H1 (cell line): ENCODE results near the gene PRAMEF20. TPM values are rescaled to one million over a fixed set of nuclear protein-coding genes. Genes with fewer than 3 reads are reported as not detected.

Source experiments
- CTCF ChIA-PET: fragments of 300-600 bp; sonication (Branson Sonifier 250); formaldehyde crosslinking; loops from one replicate; lab custom pipeline; 2021; ENCODE audit not compliant: partially characterized antibody; lab: Charles Lee
- POLR2A ChIA-PET: fragments of 300-600 bp; sonication (Branson Sonifier 250); formaldehyde crosslinking; loops from one replicate; lab custom pipeline; 2021; ENCODE audit warnings: inconsistent platforms; ENCODE audit not compliant: partially characterized antibody; lab: Charles Lee
- DNase-seq, 2 experiments: peaks; one replicate each; pipeline versions ENCODE4 v3.0.0 to v3.0.0-alpha.2; 2010 to 2022; ENCODE audit warnings: low spot score in 2 of 2, low read depth in 1 of 2, mixed read lengths in 1 of 2
- FAIRE-seq: peaks from 2 replicates; lab custom pipeline; 2011; peaks lifted over from hg19 to GRCh38; lab: Jason Lieb, UNC
- H2AFZ ChIP-seq: 2 replicates; pipeline ENCODE4 v1.8.1; 2012; ENCODE audit warnings: low read length, inconsistent platforms
- H2AK5ac ChIP-seq: 2 replicates; pipeline ENCODE4 v1.6.1; 2013; ENCODE audit warnings: low read depth, low read length
- H2BK120ac ChIP-seq: replicated peaks from 2 replicates; pipeline ENCODE3; 2013; ENCODE audit warnings: low read depth, low read length, inconsistent platforms
- H2BK12ac ChIP-seq: 2 replicates; pipeline ENCODE4 v1.6.1; 2013; ENCODE audit warnings: low read depth, low read length
- H2BK15ac ChIP-seq: 2 replicates; pipeline ENCODE4 v1.6.1; 2013; ENCODE audit warnings: low read length
- H2BK20ac ChIP-seq: 2 replicates; pipeline ENCODE4 v1.6.1; 2013; ENCODE audit warnings: low read length
- H2BK5ac ChIP-seq: 2 replicates; pipeline ENCODE4 v1.6.1; 2013; ENCODE audit warnings: low read depth, low read length
- H3K14ac ChIP-seq: 2 replicates; pipeline ENCODE4 v1.6.1; 2013; ENCODE audit warnings: inconsistent platforms; ENCODE audit not compliant: insufficient read length
- H3K18ac ChIP-seq: 2 replicates; pipeline ENCODE4 v1.6.1; 2013; ENCODE audit warnings: low read length; ENCODE audit errors: extremely low read depth
- H3K23ac ChIP-seq: 2 replicates; pipeline ENCODE4 v1.6.1; 2013; ENCODE audit warnings: inconsistent platforms; ENCODE audit not compliant: insufficient read length
- H3K23me2 ChIP-seq: 2 replicates; pipeline ENCODE4 v1.6.1; 2013; ENCODE audit warnings: low read depth, low read length
- H3K27ac ChIP-seq: 2 replicates; pipeline ENCODE4 v1.6.1; 2011; ENCODE audit warnings: low read depth, low read length, inconsistent platforms
- H3K27me3 ChIP-seq, 4 experiments: replicated peaks in 1 of 4; 1 replicate in 1 of 4; 2 replicates in 3 of 4; pipeline versions ENCODE4 v1.6.1 to v1.8.1; 2011 to 2013; ENCODE audit warnings: low read length in 3 of 4, mild to moderate bottlenecking in 3 of 4, inconsistent platforms in 2 of 4, mixed read lengths in 2 of 4, moderate library complexity in 1 of 4; ENCODE audit not compliant: control insufficient read depth in 3 of 4, insufficient read depth in 3 of 4; ENCODE audit errors: extremely low read depth in 1 of 4
- H3K36me3 ChIP-seq, 4 experiments: 2 replicates each; pipeline versions ENCODE4 v1.6.1 to v1.8.1; 2011 to 2013; ENCODE audit warnings: mild to moderate bottlenecking in 4 of 4, low read length in 3 of 4, moderate library complexity in 2 of 4, control low read depth in 1 of 4, inconsistent platforms in 1 of 4; ENCODE audit not compliant: insufficient read depth in 4 of 4, control insufficient read depth in 2 of 4
- H3K4ac ChIP-seq: replicated peaks from 2 replicates; pipeline ENCODE3; 2013; ENCODE audit warnings: low read length, low read depth, mixed read lengths, inconsistent platforms; ENCODE audit not compliant: insufficient read length
- H3K4me1 ChIP-seq, 4 experiments: replicated peaks in 1 of 4; 1 replicate in 1 of 4; 2 replicates in 3 of 4; pipeline versions ENCODE4 v1.6.1 to v1.8.1; 2011 to 2013; ENCODE audit warnings: low read length in 3 of 4, inconsistent platforms in 2 of 4, mixed read lengths in 1 of 4; ENCODE audit not compliant: insufficient read depth in 4 of 4, control insufficient read depth in 3 of 4
- H3K4me2 ChIP-seq, 2 experiments: 2 replicates each; pipeline versions ENCODE4 v1.6.1 to v1.8.1; 2011 to 2013; ENCODE audit warnings: low read depth in 2 of 2, low read length in 2 of 2, control low read depth in 1 of 2, inconsistent platforms in 1 of 2, mild to moderate bottlenecking in 1 of 2; ENCODE audit not compliant: insufficient read depth in 1 of 2
- H3K4me3 ChIP-seq, 4 experiments: fragments of 200-600, 300-600 bp in 1 of 4; sonication (generic), shearing (Covaris generic), sonication (Bioruptor Twin) in 1 of 4; 2 replicates each; pipeline versions ENCODE4 v1.5.1 to v1.8.1; 2011 to 2016; ENCODE audit warnings: low read length in 4 of 4, low read depth in 3 of 4, control low read depth in 2 of 4, inconsistent platforms in 2 of 4, mild to moderate bottlenecking in 2 of 4, mixed read lengths in 1 of 4, moderate library complexity in 1 of 4; ENCODE audit not compliant: insufficient read depth in 2 of 4; ENCODE audit errors: extremely low read depth in 1 of 4
- H3K56ac ChIP-seq: replicated peaks from 2 replicates; pipeline ENCODE3; 2013; ENCODE audit warnings: low read depth, mild to moderate bottlenecking, mixed read lengths, low read length, inconsistent platforms; ENCODE audit not compliant: insufficient read length
- H3K79me1 ChIP-seq: 2 replicates; pipeline ENCODE4 v1.6.1; 2013; ENCODE audit warnings: low read depth, low read length, control low read depth
- H3K79me2 ChIP-seq, 2 experiments: 2 replicates each; pipeline versions ENCODE4 v1.6.1 to v1.8.1; 2012 to 2013; ENCODE audit warnings: low read length in 2 of 2, mild to moderate bottlenecking in 2 of 2, inconsistent platforms in 1 of 2; ENCODE audit not compliant: insufficient read depth in 2 of 2, control insufficient read depth in 1 of 2
- H3K9ac ChIP-seq, 4 experiments: replicated peaks in 1 of 4; 1 replicate in 1 of 4; 2 replicates in 3 of 4; pipeline versions ENCODE4 v1.6.1 to v1.8.1; 2011 to 2013; ENCODE audit warnings: low read depth in 3 of 4, low read length in 3 of 4, control low read depth in 2 of 4, mild to moderate bottlenecking in 2 of 4, moderate library complexity in 2 of 4, inconsistent platforms in 1 of 4; ENCODE audit errors: extremely low read depth in 1 of 4
- H3K9me3 ChIP-seq, 2 experiments: 2 replicates each; pipeline versions ENCODE4 v1.6.1 to v1.8.1; 2012 to 2013; ENCODE audit warnings: mild to moderate bottlenecking in 2 of 2, moderate library complexity in 2 of 2, control low read depth in 1 of 2, inconsistent platforms in 1 of 2, low read depth in 1 of 2, low read length in 1 of 2, mixed read lengths in 1 of 2; ENCODE audit not compliant: insufficient read depth in 2 of 2
- H4K20me1 ChIP-seq, 2 experiments: replicated peaks in 1 of 2; 2 replicates each; pipeline versions ENCODE3 to v1.8.1; 2011 to 2013; ENCODE audit warnings: inconsistent platforms in 2 of 2, low read length in 2 of 2, mild to moderate bottlenecking in 1 of 2; ENCODE audit not compliant: insufficient read depth in 2 of 2, control insufficient read depth in 1 of 2
- H4K5ac ChIP-seq: 2 replicates; pipeline ENCODE4 v1.6.1; 2013; ENCODE audit warnings: low read length, low read depth, mixed read lengths, inconsistent platforms; ENCODE audit not compliant: insufficient read length
- H4K8ac ChIP-seq: 2 replicates; pipeline ENCODE4 v1.8.0; 2013; ENCODE audit warnings: mild to moderate bottlenecking, moderate library complexity, low read length, inconsistent platforms; ENCODE audit not compliant: insufficient read depth; ENCODE audit errors: extremely low read depth
- H4K91ac ChIP-seq: replicated peaks from 2 replicates; pipeline ENCODE3; 2013; ENCODE audit warnings: low read length, mixed read lengths, inconsistent platforms; ENCODE audit not compliant: insufficient read length
- CTBP2 ChIP-seq: IDR thresholded peaks from 2 replicates; pipeline ENCODE4 v1.7.0; 2011; ENCODE audit warnings: borderline replicate concordance, mild to moderate bottlenecking, moderate library complexity, mixed read lengths, low read length; ENCODE audit not compliant: insufficient read depth, insufficient read length
- WGBS, 2 experiments: shearing (Covaris generic) in 1 of 2; methylation state at CpG; one replicate each; pipeline versions ENCODE4 v1.1.6 to v1.1.7; 2013 to 2015; ENCODE audit warnings: low lambda C conversion rate in 2 of 2, mixed read lengths in 2 of 2, inconsistent platforms in 1 of 2, low coverage in 1 of 2, missing lambda C conversion rate in 1 of 2; ENCODE audit not compliant: insufficient replicate concordance in 2 of 2, insufficient coverage in 1 of 2, insufficient read length in 1 of 2; ENCODE audit errors: extremely low coverage in 1 of 2, missing lambda C conversion rate in 1 of 2; 5-methylcytosine and 5-hydroxymethylcytosine counted together
- polyA plus RNA-seq, 7 experiments: library from polyadenylated mRNA; depleted of rRNA in 3 of 7; stranded (reverse) in 5 of 7; unstranded in 2 of 7; fragments of >200 nt in 5 of 7; fragments of 200-250 nt in 2 of 7; gene quantifications; 1 replicate in 5 of 7; 2 replicates in 1 of 7; 4 replicates in 1 of 7; pipeline versions ENCODE4 v1.2.1 to v1.2.3, GENCODE V29; 2011 to 2013; ENCODE audit warnings: missing spikeins in 2 of 7, mixed read lengths in 2 of 7
- total RNA-seq: library from RNA; stranded (reverse); fragmentation: NEBNext Ultra II Directional; extraction: Animal tissue kit (Norgen Biotek cat#: 25700); gene quantifications from 2 replicates; pipeline ENCODE4 v1.2.1, GENCODE V29; 2021

The PRAMEF20 gene
- total and polyA plus RNA-seq, 2 of the 8 experiments (the other 6 are each of a cell fraction or from before 2014, with no cell fraction given), result not detected

GRCh38 chr1:13465515-13465914, 55.3 kb downstream of the PRAMEF20 start:
- H2BK120ac ChIP-seq, result no peak overlapping the region
- H4K91ac ChIP-seq, result no peak overlapping the region
- no peaks in the 10 kb centered on the region for H3K79me2 ChIP-seq
- H3K27me3 ChIP-seq, result no peaks in the 10 kb centered on the region
- H3K9ac ChIP-seq, result no peak overlapping the region
- no peak overlapping the region for H3K4me3 ChIP-seq
- no peak overlapping the region for H3K14ac ChIP-seq
- TF ChIP-seq CTBP2, result no peak
- H2BK12ac ChIP-seq, result no peak overlapping the region
- H2AK5ac ChIP-seq, result no peak overlapping the region
- DNase-seq (no peak), FAIRE-seq (no peak)
- H3K23me2 ChIP-seq, result no peaks in the 10 kb centered on the region
- H3K27ac ChIP-seq, result no peak overlapping the region
- H2BK20ac ChIP-seq, result no peak overlapping the region
- no peaks in the 10 kb centered on the region for H3K36me3 ChIP-seq
- H2BK5ac ChIP-seq, result no peak overlapping the region
- H4K20me1 ChIP-seq, result no peaks in the 10 kb centered on the region
- H2AFZ ChIP-seq, result no peak overlapping the region
- 53% methylated on average over 1 of the region's 1 CpG; no CpG with 5 or more reads in 1 of the 2 experiments for WGBS, 2 experiments
- no peak overlapping the region for H4K5ac ChIP-seq
- no peaks in the 10 kb centered on the region for H3K79me1 ChIP-seq
- CTCF ChIA-PET, result no interaction called here
- no peak overlapping the region for H2BK15ac ChIP-seq
- H3K4me1 ChIP-seq, result no peaks in the 10 kb centered on the region
- no peak overlapping the region for H3K4ac ChIP-seq
- peaks cover 49 to 80% of the 10 kb centered on the region in 2 experiments for H3K9me3 ChIP-seq
- POLR2A ChIA-PET, result no interaction called here
- H3K18ac ChIP-seq, result no peak overlapping the region
- H4K8ac ChIP-seq, result no peak overlapping the region
- no peak overlapping the region for H3K23ac ChIP-seq
- no peak overlapping the region for H3K4me2 ChIP-seq
- no peak overlapping the region for H3K56ac ChIP-seq
